G401 (cell line): ENCODE results near the gene PDE4B. TPM values are rescaled to one million over a fixed set of nuclear protein-coding genes. Genes with fewer than 3 reads are reported as not detected.
A peak's percentile ranks its signal among the peaks of the same experiment; 100 is the strongest.

Source experiments
- DNase-seq: peaks from one replicate; pipeline ENCODE4 v3.0.0-alpha.2; 2015; ENCODE audit warnings: low spot score
- in situ Hi-C: cut with HindIII; loops from 2 replicates; pipeline ENCODE4 v1.10.0; 2016; ENCODE audit warnings: low sequenced_read_pairs, mixed read lengths
- total RNA-seq: library from RNA; depleted of rRNA; stranded (reverse); fragments of >200 nt; shearing (Covaris generic); gene quantifications from 2 replicates; pipeline ENCODE4 v1.2.3, GENCODE V29; 2014

Gene PDE4B
- total RNA-seq, 1 experiment from 2014 or later, result not detected

- DNase-seq, result no peak
- in situ Hi-C loops, result no loop called here
Observed at GRCh38 chr1:66197120-66197519, 404.4 kb downstream of the PDE4B start.

- in situ Hi-C loops, result no loop called here
Observed at GRCh38 chr1:66197785-66198184, 405.1 kb downstream of the PDE4B start.

GRCh38 chr1:66206563-66207144 is 414.0 kb downstream of the PDE4B start:
- DNase-seq, result no peak
- in situ Hi-C loops, result no loop called here

More at GRCh38 chr1:66197785-66198184, 405.1 kb downstream of the PDE4B start:
- peak; percentile 23 for DNase-seq

- in situ Hi-C loops, result no loop called here
- DNase-seq, result peak; percentile 52
Observed at GRCh38 chr1:66207484-66207883, 414.8 kb downstream of the PDE4B start.

GRCh38 chr1:66208632-66209031 is 415.9 kb downstream of the PDE4B start:
- no peak for DNase-seq
- in situ Hi-C loops, result no loop called here

GRCh38 chr1:66210635-66211244 is 418.0 kb downstream of the PDE4B start:
- no peak for DNase-seq
- in situ Hi-C loops, result no loop called here

- DNase-seq, result no peak
- in situ Hi-C loops, result no loop called here
Observed at GRCh38 chr1:66211521-66211920, 418.8 kb downstream of the PDE4B start.

DNA sequence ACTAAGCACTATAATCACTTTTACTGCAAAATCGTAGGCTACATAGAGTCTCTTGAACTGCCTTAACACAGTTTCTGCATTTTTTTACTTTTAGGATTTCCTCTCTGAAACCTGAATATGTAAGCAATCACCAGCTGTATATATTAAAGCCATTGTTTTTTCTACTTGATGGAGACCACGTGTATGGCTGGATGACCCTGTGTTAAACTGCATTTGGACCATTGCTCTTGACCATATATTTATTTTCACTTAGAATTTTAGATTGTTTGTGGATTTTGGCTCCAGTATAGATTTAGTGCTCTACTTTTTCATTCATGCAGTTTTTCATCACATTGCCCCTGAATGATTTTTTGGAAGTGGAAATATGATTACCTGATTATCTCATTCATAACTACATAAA is 420.8 kb downstream of the PDE4B start:
- DNase-seq, result no peak
- in situ Hi-C loops, result no loop called here

GRCh38 chr1:66214901-66215300 is 422.2 kb downstream of the PDE4B start:
- in situ Hi-C loops, result no loop called here
- DNase-seq, result no peak

DNA sequence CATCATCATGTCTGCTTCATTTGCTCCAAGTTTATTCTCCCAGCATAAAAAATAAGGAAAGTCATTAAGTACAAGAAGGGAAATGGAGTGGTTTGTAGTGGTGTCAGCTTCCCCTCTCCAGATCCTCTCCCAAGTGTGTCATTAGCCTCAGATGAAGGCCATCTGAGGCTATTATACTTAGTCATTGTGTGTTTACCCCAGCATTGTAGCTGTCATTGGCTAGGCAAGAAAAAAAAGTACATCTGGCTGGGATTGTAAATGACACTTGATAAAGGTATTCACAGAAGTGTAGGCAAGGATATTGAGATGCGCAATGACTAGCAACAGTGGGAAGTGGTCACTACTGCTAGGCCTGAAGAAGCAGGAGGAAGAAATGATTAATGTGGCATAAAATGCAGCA is 424.3 kb downstream of the PDE4B start:
- DNase-seq, result no peak
- in situ Hi-C loops, result no loop called here

DNA sequence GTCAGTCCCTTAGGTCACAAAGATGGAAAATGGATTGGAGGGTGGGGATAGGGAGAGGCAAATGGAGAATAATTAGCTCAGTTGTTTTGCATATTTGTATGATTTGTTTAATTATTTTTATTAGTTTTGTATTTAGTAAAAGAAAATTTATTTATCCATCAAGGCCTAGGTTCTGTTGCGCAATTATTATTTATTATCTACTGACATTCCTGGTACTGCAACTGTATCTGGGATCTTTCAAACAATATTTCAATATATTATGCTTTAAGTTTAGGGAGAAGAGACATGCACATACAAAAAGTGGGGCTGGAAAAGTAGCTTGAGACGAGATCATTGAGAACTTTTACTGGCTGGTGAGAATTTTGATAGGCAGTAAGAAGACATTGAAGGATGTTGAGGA is 424.9 kb downstream of the PDE4B start:
- no peak for DNase-seq
- in situ Hi-C loops, result no loop called here

GRCh38 chr1:66220477-66220876 is 427.8 kb downstream of the PDE4B start:
- in situ Hi-C loops, result no loop called here
- no peak for DNase-seq

DNA sequence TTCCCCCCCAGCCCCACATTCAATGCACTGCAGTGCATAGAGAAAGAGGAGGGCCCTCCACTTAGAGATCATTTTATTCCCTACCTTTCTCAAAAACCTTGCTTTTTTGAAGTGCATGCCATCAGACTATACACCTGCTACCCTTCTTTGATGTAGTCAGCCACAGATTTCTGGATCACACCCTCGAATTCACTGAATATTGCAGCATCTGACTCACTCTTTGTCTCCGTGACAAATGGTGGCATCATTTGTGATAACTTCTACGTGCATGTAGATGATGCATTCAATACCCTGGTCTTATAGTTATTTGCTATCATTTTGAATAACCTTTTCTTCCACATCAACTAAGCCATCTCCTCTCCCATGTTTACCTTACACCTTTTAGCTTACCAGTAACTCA is 431.0 kb downstream of the PDE4B start:
- DNase-seq, result no peak
- in situ Hi-C loops, result no loop called here

DNA sequence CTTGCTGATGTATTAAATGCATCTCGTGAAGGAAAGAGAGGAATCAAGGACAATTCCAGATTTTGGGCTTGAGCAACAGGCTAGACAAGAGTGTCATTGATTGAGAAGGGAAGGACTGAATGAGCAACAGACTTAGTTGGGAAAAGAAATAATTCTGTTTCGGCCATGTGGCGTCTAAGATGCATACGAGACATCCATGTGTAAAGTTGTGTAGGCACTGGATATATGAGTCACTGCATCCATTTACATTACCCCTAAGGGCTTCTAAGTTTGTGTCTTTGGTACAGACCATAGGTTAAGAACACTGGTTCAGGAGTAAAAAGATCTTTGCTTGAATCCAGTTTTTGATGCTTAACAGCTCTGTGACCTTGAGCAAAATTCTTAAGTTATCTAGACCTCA is 434.3 kb downstream of the PDE4B start:
- in situ Hi-C loops, result no loop called here
- no peak for DNase-seq

DNA sequence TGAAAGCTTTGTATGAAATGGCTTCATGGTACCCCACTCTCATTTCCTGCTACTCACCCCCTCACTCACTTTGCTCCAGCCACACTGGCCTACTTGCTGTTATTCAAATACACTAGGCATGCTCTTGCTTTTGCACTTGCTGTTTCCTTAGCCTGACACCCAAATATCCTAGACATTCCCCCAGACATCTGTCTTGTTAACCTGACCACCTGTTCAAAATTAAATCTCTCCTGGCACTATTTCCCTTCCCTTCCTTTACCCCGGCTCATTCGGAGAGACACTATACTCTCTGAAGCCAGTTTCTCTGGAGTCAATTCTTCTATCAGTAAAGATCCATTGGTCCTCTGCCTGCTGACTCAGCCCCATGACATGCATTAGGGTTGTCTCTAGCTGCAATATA is 435.3 kb downstream of the PDE4B start:
- in situ Hi-C loops, result no loop called here
- DNase-seq, result peak; percentile 63

DNA sequence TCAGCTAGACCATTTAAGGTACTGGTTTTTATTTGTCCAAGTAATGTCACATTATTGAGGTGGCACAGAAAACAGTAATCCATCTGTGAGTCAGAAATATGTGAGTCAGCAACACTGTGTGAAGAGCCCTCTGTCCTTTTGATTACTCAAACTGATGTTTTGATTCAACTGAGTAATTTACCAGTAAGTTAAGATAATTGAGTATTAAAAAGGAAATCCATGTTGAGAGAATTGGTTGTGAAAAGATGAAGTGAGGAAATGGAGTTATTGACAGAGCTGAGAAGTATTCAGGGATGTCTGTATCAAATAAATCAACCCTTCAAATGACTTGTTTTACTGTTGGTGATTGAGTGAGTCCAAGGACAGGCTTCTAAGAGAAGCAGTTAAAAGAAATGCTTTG is 438.5 kb downstream of the PDE4B start:
- DNase-seq, result no peak
- in situ Hi-C loops, result no loop called here

DNA sequence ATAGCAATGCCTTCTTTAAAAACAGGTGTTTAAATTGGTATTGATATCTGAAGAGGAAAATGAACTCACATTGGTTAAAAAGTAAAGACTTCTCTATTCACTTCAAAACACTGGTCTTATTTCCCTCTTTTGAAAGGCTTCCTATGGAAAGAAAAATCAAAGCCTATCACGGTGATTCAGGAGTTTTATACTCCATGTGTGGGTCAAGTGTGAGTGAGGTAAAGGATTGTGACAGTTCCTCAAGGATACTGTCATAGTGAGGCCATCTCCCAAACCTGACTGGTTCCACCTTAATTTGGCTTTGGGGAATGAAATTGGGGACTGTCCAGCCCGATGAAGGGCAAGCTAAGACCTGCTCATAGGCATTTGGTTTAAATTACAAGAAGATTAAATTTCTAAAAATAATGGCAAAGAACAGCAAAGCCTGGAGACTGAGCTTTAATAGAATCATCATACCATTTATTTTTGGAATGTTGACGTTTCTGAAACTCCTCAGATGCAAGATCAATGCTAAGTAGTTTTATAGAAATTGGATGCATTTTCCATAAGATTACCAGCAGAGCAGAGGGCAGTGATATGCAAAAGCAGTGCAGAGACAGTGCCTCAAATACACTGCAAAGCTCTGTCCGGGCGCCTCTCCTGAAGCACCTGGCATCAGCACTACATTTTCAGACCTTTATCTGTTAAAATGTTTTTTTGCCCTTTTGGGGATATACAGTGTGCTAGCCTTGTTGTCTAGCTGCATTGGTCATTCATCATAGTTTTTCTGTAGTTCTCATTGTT is 439.2 kb downstream of the PDE4B start:
- in situ Hi-C loops, result no loop called here
- no peak for DNase-seq

GRCh38 chr1:66237042-66237441 is 444.3 kb downstream of the PDE4B start:
- in situ Hi-C loops, result no loop called here
- no peak for DNase-seq

GRCh38 chr1:66237722-66238479 is 445.2 kb downstream of the PDE4B start:
- in situ Hi-C loops, result no loop called here
- no peak for DNase-seq

GRCh38 chr1:66239834-66240233 is 447.1 kb downstream of the PDE4B start:
- DNase-seq, result no peak
- in situ Hi-C loops, result no loop called here
